Sciatic nerve (tissue), 2 donors: Measurements from ENCODE around the gene VPS16. TPM values are rescaled to one million over a fixed set of nuclear protein-coding genes. Genes with fewer than 3 reads are reported as not detected.

Experiments
- ATAC-seq: fragments of 200-7000 bp; cut with Tn5 transposase; one replicate; pipeline ENCODE4 v1.9.1; 2020; ENCODE audit warnings: mild to moderate bottlenecking, moderate library complexity
- DNase-seq: peaks from one replicate; pipeline ENCODE4 v3.0.0-alpha.2; 2020; ENCODE audit warnings: low spot score
- intact Hi-C: fragments of 100-400 bp; cut with DNase I; formaldehyde crosslinking; loops from one replicate; pipeline ENCODE4 v1.14.2; 2022
- total RNA-seq: library from RNA; stranded (reverse); fragmentation: NEBNext Ultra II Directional; extraction: Animal tissue kit (Norgen Biotek cat#: 25700); gene quantifications from one replicate; pipeline ENCODE4 v1.2.1, GENCODE V29; 2021
- donor health status: DM: no; HTN: no; CAD: no.
- donor health status: DM: no; HTN: no; CAD: no.

Gene VPS16
- total RNA-seq, 1 donor from 2014 or later: 40.0 TPM

DNA sequence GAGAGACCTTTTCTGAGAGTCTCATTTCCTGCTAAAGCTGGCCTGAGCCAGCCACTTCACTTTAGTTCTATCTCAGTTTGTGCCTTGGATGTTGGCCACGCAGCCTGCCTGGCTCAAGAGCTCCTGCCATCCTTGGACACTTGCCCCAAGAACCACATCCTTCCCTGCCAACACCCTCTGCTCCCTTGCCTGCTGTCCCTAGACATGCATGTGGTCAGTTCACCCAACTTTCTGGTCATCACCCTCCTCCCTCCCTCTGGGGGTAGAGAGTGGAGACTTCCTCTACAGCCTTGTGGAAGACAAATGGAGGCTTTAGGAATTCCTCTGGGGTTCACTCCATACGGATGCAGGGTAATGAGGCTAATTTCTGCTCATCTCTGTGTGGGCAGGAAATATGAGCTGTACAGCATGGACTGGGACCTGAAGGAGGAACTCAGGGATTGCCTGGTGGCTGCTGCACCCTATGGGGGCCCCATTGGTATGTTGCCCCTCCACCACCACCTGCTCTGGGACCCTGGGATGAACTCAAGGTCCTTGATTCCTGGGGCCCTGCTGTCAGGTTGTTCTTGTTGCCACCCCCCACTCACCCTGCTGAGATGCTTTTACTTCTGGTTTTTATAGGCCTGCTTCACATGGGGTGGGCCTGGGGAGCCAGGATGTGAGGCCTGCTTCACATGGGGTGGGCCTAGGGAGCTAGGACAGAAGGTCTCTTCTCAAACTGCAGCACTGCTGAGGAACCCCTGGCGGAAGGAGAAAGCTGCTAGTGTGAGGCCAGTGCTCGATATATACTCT is 19.0 kb downstream of the VPS16 start:
- DNase-seq: no peak
- ATAC-seq: no peak
- intact Hi-C loops: no loop called here

DNA sequence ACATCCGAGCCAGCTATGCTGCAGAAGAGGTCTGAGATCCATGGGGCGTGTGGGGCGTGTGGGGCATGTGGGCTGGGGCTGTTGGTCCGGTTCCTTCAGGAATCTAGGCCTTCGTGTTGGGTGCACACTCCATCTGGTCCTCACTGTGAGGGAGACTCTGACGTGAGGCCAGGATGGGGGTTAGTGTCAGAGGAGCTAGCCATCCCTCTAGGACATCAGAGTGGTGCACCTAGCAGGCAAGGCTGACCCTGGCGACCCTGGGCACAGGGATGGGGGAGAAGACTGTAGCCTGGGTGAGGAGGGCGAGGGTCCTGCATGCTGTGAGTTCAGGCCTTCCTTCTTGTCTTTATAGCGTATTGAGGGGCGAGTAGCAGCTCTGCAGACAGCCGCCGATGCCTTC is 24.1 kb downstream of the VPS16 start:
- intact Hi-C loops: no loop called here
- ATAC-seq: no peak
- no peak for DNase-seq

DNA sequence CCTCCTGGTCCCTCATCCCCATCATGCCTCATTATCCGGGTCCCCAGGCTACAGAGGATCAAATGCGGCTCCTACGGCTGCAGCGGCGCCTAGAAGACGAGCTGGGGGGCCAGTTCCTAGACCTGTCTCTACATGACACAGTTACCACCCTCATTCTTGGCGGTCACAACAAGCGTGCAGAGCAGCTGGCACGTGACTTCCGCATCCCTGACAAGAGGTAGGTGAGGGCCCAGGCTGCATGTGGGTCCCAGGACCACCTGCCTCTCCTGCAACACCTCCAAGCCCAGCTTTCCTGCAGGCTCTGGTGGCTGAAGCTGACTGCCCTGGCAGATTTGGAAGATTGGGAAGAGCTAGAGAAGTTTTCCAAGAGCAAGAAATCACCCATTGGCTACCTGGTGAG is 24.6 kb downstream of the VPS16 start:
- DNase-seq (no peak), ATAC-seq (no peak)
- intact Hi-C loops: no loop called here

DNA sequence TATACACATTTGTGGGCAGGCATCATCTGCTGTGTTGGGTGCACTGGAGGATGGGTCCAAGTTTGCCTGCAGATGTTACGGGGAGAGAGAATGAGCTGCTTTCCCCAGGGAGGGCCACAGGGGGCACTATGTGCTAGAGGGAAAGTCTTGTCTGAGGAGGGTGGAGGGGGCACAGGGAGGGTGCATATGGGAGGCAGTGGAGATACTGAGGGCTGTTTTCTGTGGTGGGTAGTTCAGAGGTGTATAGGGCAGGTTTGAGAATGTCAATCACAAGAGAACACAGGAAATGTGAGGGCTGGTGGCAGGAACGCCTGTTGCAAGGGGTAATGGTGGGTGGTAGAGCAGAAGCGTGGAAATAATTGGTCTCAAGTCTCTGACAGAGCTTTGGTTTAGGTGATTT is 25.1 kb downstream of the VPS16 start:
- no peak for DNase-seq
- intact Hi-C loops: no loop called here
- ATAC-seq: no peak

DNA sequence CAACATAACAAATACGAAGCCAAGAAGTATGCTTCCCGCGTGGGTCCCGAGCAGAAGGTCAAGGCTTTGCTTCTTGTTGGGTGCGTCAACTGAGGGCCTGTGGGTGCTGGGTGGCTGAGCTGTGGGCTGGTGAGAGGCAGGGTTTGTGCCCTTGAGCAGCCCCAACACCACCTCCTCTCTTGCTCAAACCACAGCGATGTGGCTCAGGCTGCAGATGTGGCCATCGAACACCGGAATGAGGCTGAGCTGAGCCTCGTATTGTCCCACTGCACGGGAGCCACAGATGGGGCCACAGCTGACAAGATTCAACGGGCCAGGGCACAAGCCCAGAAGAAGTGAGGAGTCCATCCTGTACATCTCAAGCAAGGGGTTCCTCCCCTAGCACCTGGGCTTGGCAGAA is 25.7 kb downstream of the VPS16 start:
- DNase-seq (no peak), ATAC-seq (no peak)
- intact Hi-C loops: no loop called here

DNA sequence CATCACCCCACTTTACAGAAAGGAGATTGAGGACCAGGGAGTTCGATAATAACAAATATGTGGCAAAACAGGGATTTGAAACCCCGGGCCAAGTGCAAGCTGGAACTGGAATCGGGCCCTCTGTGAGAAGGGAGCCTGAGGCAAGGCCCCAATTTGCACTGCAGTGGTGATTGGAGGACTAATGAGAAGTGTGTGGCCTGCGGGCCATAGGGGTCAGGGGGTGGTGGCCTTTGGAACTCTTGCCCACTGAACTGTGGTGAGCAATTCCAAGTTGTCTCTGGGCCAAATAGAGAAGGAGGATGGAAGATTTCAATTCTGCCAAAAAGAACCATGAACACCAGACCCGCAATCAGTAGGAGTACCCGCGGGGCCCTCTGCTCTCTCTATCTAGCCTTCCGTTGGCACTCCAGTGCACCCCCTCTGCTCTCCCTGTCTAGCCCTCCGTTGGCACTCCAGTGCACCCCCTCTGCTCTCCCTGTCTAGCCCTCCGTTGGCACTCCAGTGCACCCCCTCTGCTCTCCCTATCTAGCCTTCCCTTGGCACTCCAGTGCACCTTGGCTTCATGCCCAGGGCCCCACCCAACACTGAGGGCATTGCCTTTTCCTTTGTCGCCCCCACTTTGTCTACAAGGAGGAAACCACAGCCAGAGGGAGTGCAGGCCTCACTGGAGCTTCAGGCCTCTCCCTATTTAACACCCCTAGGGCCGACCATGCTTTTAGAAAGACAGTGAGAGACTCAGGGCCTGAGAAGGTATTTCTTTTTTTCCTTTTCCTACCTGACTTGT is 26.7 kb downstream of the VPS16 start:
- ATAC-seq (no peak), DNase-seq (no peak)
- intact Hi-C loops: no loop called here

DNA sequence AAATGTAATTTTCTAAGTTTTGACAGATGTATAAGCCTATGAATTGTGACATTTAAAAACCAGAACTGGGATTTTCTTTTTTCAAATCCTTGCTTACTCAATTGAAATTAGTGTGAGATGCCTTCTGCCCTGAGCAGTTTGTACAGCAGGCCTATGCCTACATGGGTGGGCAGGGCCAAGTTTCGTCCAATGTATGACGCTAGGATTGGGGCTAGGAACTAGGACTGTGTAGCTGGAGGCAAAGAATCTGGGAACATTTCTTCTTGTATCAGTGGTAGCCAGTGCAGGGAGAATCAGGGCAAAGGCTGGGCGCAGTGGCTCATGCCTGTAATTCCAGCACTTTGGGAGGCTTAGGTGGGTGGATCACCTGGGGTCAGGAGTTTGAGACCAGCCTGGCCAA is 28.8 kb downstream of the VPS16 start:
- intact Hi-C loops: no loop called here
- no peak for DNase-seq
- ATAC-seq: no peak

DNA sequence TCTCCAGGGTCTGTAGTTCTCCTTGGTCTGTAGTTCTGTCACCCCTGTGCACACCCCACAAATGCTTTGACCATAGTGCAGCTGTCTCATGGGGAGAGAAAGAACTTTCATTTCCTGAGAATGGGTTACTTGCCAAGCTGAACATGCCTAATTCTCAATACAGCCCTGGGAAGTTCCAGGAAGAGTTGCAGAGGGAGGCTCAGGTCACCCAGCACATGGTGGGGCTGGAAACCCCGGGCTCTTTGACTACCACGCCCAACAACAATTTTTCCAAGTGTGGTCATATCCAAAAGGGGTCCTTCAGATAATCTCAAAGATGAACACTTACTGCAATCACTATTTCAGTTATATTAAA is 30.5 kb downstream of the VPS16 start:
- DNase-seq (no peak), ATAC-seq (peak; percentile 41)
- intact Hi-C loops: no loop called here

DNA sequence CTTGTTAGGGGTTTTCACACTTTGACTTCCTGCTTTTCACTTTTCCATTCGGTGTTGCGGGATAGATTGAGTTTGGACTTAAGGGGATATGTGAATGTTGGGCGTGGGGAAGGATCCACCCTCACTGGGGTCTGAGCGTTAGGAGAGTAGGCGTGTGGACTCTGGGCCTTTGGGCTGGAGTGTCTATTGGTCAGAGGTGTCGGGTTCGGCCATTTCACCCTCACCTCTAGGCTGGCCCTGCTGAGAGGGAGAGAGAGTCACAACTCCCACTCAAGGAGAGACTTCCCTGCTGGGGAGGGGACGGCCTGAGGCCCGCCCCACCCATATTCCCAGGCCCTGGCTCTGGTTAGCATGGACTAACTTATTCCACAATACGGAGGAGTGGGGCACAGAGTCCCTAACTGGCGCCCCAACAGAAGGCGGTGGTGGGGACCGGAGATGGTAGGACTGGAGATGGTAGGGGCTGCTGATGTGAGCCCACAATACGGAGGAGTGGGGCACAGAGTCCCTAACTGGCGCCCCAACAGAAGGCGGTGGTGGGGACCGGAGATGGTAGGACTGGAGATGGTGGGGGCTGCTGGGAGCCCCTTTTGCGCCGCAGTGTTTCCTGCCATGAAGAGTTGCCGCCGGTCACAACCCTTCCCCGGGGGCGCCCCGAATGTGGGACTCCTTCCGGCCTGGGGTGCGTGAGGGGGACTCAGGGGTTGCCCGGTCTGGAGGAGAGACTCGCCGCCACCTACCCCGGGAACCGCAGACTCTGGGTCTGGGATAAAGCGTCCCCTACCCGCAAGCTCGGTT is 31.3 kb downstream of the VPS16 start:
- DNase-seq: no peak
- intact Hi-C loops: no loop called here

DNA sequence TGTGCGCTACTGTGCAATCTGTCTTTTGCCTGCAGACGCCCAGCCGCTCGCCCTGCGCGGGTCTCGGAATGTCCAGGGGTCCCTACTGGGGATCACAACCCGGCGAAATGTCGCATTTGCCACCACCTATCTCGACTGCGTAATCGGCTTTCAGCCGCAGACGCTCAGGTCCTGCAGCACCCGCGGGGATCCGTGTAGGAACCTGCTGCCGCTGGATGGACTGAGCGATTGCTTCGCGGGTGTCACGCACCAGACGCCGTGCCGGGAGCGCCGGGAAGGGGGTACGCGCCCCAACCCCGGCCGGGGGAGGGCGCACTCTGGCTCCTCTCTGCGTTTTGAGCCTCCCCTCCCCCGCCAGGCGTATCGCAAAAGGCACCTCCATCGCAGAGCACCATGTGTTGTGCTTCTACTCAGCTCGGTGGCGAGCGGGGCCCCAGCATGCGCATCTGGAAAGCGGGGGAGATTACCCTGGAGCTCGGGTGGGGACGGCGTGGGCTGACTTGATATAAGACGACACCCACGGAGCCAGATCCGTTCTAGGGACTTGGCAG is 32.0 kb downstream of the VPS16 start:
- intact Hi-C loops: no loop called here
- ATAC-seq (peak; percentile 49), DNase-seq (peak; percentile 80)

More for the DNA sequence above, 31.3 kb downstream of the VPS16 start:
- peak; percentile 7 for ATAC-seq

DNA sequence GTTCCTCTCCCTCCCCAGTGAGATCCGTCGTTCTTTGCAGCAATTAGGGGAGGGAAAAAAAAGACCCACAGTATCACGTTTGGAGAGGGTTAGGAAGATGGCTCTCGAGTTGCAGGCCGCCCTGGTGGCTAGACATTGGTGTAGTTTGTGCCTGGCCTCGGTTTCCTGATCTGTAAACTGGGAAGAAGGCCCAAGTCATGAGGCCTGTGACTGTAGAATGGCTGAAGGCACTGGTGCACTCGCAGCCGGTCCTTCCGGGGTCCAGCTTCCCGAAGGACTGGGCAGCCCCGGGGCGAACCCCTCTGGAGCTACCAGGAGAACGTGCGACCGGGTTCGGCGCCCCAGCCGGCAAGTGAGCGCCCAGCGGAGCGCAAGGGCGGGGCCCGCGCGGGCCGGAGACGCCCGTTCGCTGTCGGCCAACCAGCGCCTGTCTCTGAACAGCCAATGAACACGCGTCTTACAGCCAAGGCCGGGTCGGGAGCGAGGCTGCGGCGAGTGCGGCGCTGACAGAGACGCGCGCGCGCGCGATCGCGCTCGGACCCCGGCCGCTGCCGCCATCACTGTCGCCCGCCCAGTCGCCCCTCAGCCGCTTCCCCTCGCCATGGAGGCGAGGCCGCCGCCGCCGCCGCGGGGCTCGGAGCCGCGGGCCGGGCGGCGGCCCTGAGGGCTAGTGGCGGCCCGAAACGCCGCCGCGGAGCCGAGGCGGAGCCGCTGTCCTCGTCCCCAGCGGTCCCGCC is 32.6 kb downstream of the VPS16 start, which contains the start of gene PTPRA:
PTPRA (plus strand) TSS at position 472 of the 737 bp plus-strand sequence. CDS start 90,797 bp downstream, outside the sequence.
- intact Hi-C loops: no loop called here
- DNase-seq (peak; percentile 95), ATAC-seq (peak; percentile 95)

DNA sequence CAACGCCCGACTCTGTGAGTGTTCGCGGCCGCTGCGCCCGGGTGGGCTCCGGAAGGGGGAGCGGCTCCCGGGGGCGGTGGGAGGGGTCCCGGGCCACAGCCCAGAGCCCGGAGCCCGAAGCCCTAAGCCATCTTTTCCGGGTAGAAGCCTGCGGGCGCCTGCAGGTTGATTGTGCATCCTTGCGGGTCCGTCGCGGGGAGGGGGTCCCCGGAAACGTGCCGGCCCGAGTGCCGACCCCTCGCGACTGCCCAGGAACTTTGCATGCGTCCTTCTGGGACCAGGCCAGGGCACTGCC is 33.1 kb downstream of the VPS16 start:
- intact Hi-C loops: no loop called here
- ATAC-seq (peak; percentile 3), DNase-seq (peak; percentile 71)

DNA sequence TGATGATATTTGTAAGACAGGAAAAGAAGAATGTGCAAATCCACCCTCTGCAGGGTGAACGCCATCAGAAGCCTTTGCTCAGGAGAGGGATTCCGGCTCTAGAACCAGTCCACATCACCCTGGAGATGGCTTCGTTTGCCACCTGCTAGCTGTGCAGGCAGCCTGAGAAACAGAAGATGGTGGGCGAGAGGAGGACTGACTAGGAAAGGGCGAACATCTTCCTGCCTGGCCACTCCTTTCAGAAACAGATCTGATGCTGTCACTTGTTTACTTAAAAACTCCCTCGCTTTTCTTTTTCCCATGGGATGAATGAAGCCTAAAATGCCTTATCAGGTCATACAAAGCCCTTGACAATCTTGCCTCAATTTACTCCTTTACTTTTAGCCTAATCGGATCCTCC is 33.9 kb downstream of the VPS16 start:
- intact Hi-C loops: no loop called here
- DNase-seq: no peak
- ATAC-seq: no peak

DNA sequence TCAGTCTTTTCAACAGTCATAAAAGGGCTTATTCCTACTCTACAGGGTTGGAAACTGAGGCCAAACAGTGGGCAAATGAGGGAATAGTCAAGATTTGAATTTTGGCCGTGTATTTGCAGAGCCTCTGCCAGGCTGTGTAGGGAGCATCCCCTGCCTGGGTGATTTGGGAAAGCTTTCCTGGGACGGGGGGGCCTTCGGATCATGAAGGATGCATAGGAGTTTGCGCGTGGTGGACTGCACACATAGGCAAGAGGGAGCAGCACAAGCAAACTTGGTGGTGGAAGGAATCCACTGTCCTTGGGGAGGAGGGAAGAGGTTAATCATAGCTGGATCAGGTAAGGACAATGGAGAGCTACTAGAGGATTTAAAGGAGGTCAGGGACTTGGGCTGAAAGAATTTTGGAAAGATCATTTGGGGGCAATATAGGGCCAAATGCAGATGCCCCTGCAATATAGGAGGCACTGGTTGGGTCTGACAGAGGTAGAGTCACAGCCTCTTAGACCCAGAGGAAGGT is 35.2 kb downstream of the VPS16 start:
- DNase-seq: no peak
- ATAC-seq: no peak
- intact Hi-C loops: no loop called here

DNA sequence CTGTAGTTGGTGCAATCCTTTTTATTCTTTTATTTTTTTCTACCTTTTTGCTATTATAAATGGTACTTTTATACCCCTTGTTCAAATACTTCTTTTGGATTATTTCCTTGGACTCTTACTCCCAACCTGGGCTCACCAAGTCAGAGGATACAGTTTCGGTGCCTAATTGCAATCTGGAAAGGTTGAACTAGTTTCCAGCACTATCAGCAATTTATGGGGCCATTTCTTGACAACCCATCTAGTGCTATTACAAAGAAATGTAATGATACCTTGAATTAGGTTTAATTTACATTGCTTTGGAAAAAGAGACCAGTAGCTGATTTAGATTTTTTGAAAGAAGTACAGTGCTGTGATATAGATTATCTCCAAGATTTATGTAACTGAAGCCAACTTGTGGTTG is 38.0 kb downstream of the VPS16 start:
- intact Hi-C loops: no loop called here
- ATAC-seq (no peak), DNase-seq (no peak)

DNA sequence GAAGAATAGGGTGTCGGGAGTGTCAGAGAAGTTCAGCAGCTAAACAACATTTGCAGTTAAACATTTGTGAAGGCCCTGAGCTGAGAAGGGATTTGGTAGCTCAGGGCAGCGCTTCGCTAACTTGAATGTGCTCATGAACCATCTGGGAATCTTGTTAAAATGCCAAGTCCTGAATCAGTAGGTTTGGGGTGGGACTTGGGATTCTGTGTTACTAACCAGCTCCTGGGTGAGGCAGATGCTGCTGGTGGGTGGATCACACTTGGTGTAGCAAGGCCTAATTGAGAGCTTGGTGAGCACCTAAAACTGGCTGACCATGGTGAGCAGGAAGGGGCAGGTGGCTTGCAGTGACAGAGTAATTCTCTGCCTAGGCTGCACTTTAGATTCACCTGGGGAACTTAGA is 38.6 kb downstream of the VPS16 start:
- DNase-seq (no peak), ATAC-seq (peak; percentile 72)
- intact Hi-C loops: no loop called here

DNA sequence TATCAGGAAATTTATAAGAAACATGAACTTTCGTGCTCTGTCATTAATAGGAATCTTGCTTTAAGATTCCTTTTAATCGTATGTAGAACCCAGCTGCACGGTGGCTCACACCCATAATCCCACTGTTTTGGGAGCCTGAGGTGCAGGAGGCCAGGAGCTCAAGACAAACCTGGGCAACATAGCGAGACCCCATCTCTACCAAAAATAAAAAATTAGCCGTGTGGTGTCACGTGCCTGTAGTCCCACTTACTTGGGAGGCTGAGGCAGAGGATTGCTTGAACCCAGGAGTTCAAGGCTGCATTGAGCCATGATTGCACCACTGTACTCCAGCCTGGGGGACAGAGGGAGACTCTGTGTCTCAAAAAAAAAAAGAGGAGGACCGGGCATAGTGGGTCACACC is 40.1 kb downstream of the VPS16 start:
- intact Hi-C loops: no loop called here
- ATAC-seq (no peak), DNase-seq (no peak)

DNA sequence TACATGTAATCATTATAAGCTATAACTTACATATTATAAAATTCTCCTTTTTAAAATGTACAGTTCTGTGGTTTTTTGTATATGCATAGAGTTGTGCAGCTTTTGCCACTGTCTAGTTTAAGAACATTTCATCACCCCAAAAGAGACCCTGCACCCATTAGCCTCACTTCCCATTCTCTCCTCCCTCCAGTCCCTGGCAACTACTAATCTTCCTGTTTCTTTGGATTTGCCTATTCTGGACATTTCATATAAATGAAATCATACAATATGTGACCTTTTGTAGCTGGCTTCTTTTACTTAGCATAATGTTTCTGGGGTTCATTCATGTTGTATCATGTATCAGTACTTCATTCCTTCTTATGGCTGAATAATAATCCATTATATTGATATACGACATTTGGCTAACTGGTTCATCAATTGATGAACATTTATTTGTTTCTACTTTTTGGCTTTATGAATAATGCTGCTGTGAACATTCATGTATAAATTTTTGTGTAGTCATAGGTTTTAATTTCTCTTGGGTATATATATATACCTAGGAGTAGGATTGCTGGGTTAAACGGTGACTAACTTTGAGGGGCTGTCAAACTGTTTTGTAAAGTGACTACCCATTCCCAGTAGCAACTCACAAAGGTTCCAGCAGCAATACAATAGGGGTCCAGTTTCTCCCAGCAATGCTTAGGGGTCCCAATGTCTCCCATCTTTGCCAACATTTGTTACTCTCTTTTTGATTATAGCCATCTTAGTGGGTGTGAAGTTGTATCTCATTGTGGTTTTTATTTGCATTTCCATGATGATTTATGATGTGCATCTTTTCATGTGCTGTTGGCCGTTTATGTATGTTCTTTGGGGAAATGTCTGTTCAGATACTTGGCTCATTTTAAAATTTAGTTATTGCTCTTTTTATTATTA is 43.4 kb downstream of the VPS16 start:
- ATAC-seq: no peak
- intact Hi-C loops: no loop called here

More for the DNA sequence above, 43.4 kb downstream of the VPS16 start:
- no peak for DNase-seq
